ENCODE data around the gene LRRC25.

- TF ChIP-seq POLR2AphosphoS5 (IDR thresholded peaks at IDR 0.05; ENCODE audit: low read depth, low read length) (no peak), SIN3A (IDR thresholded peaks at IDR 0.05; ENCODE audit: borderline replicate concordance, insufficient read depth, low read length) (no peak)
- TF ChIP-seq, protein P1, sequence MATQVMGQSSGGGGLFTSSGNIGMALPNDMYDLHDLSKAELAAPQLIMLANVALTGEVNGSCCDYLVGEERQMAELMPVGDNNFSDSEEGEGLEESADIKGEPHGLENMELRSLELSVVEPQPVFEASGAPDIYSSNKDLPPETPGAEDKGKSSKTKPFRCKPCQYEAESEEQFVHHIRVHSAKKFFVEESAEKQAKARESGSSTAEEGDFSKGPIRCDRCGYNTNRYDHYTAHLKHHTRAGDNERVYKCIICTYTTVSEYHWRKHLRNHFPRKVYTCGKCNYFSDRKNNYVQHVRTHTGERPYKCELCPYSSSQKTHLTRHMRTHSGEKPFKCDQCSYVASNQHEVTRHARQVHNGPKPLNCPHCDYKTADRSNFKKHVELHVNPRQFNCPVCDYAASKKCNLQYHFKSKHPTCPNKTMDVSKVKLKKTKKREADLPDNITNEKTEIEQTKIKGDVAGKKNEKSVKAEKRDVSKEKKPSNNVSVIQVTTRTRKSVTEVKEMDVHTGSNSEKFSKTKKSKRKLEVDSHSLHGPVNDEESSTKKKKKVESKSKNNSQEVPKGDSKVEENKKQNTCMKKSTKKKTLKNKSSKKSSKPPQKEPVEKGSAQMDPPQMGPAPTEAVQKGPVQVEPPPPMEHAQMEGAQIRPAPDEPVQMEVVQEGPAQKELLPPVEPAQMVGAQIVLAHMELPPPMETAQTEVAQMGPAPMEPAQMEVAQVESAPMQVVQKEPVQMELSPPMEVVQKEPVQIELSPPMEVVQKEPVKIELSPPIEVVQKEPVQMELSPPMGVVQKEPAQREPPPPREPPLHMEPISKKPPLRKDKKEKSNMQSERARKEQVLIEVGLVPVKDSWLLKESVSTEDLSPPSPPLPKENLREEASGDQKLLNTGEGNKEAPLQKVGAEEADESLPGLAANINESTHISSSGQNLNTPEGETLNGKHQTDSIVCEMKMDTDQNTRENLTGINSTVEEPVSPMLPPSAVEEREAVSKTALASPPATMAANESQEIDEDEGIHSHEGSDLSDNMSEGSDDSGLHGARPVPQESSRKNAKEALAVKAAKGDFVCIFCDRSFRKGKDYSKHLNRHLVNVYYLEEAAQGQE (IDR thresholded peaks at IDR 0.05; ENCODE audit: insufficient read depth in 1 of 2, low read depth in 2 of 2, low read length in 2 of 2): no peak
Observed at GRCh38 chr19:18423258-18424020, 26.0 kb upstream of the LRRC25 start.

Measured in PFSK-1 (cell line).